Measurements from ENCODE around the gene IGFBP4. TPM values are rescaled to one million over a fixed set of nuclear protein-coding genes. Genes with fewer than 3 reads are reported as not detected.

The IGFBP4 gene
- total and polyA plus RNA-seq, 2 of the 13 experiments (the other 11 are each of a cell fraction or from before 2014, with no cell fraction given) = 4.1 to 49.0 TPM

DNA sequence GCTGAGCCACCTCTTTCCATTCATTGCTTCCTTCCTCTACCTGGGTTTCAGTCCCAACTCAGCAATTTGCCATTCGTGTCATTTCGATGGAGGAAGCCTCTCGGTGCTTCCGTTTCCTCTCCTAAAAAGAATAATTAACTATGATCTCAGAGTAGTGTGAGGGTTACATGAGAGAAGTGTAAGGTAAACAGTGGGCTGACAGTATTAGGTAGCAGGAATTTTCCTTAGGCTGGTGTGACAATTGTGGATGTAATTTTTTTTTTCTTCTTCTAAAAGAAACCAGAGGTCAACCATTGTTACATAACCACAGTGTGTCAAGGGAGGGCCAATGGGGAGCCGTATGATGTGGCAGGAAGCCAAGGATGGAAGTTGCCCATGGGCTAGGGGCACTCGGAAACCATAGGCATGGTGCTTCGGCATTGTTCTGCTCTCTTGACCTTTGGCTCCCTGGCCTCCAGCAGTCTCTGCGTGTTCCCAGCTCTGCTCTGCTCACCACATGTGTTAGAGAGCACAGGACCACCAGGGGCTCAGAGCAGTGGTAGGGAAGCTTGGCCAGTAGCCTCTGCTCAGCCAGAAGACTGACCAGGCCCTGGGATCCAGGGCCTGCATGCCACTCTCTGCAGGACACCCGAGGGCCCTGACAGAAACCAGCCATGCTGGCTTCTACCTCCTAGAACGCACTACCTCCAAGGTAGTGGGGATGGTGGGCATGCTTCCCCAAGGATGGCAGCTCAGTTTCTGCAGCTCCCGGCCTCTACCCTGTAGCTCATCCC, 23.5 kb upstream of the IGFBP4 start (continued):
- TF ChIP-seq, protein P1, sequence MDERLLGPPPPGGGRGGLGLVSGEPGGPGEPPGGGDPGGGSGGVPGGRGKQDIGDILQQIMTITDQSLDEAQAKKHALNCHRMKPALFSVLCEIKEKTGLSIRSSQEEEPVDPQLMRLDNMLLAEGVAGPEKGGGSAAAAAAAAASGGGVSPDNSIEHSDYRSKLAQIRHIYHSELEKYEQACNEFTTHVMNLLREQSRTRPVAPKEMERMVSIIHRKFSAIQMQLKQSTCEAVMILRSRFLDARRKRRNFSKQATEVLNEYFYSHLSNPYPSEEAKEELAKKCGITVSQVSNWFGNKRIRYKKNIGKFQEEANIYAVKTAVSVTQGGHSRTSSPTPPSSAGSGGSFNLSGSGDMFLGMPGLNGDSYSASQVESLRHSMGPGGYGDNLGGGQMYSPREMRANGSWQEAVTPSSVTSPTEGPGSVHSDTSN (CRISPR knock-in tag; IDR thresholded peaks at IDR 0.05) = no peak
- TF ChIP-seq, protein P2, sequence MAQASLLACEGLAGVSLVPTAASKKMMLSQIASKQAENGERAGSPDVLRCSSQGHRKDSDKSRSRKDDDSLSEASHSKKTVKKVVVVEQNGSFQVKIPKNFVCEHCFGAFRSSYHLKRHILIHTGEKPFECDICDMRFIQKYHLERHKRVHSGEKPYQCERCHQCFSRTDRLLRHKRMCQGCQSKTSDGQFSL (CRISPR knock-in tag; IDR thresholded peaks at IDR 0.05) = peak; percentile 47; the same call in 1 of the 2 replicates
- TF ChIP-seq ZNF839 (CRISPR knock-in tag; IDR thresholded peaks at IDR 0.05; ENCODE audit: borderline replicate concordance) = peak; percentile 25; the same call in 1 of the 2 replicates
- peak; percentile 44; the same call in 1 of the 2 replicates for TF ChIP-seq ELF1 (CRISPR knock-in tag; IDR thresholded peaks at IDR 0.05)
- TF ChIP-seq, protein P3, sequence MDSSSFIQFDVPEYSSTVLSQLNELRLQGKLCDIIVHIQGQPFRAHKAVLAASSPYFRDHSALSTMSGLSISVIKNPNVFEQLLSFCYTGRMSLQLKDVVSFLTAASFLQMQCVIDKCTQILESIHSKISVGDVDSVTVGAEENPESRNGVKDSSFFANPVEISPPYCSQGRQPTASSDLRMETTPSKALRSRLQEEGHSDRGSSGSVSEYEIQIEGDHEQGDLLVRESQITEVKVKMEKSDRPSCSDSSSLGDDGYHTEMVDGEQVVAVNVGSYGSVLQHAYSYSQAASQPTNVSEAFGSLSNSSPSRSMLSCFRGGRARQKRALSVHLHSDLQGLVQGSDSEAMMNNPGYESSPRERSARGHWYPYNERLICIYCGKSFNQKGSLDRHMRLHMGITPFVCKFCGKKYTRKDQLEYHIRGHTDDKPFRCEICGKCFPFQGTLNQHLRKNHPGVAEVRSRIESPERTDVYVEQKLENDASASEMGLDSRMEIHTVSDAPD (CRISPR knock-in tag; IDR thresholded peaks at IDR 0.05) = peak; percentile 96
- TF ChIP-seq ZNF205 (CRISPR knock-in tag; IDR thresholded peaks at IDR 0.05) = peak; percentile 58; the same call in 1 of the 2 replicates
- no peak for TF ChIP-seq ZNF256 (CRISPR knock-in tag; conservative IDR thresholded peaks at IDR 0.05)
- TF ChIP-seq ZNF652 (CRISPR knock-in tag; IDR thresholded peaks at IDR 0.05; ENCODE audit: borderline replicate concordance, low read depth) = 0 out of 2 replicates have a peak, but pooled peaks have one; percentile 54
- no peak for TF ChIP-seq ZNF776 (CRISPR knock-in tag; IDR thresholded peaks at IDR 0.05)
- peak; percentile 59; the same call in 1 of the 2 replicates for TF ChIP-seq KMT2A (CRISPR knock-in tag; IDR thresholded peaks at IDR 0.05)
- TF ChIP-seq YEATS4 (CRISPR knock-in tag; IDR thresholded peaks at IDR 0.05; ENCODE audit: borderline replicate concordance) = peak; percentile 56; the same call in 1 of the 2 replicates
- TF ChIP-seq ZNF547 (CRISPR knock-in tag; IDR thresholded peaks at IDR 0.05) = peak; percentile 77; the same call in 1 of the 2 replicates
- no peak for TF ChIP-seq REXO4 (CRISPR knock-in tag; IDR thresholded peaks at IDR 0.05; ENCODE audit: borderline replicate concordance)
- TF ChIP-seq ISL2 (CRISPR knock-in tag; IDR thresholded peaks at IDR 0.05) = peak; percentile 16; the same call in 1 of the 2 replicates
- no peak; the same call in 1 of the 2 replicates for TF ChIP-seq RNF2 (conservative IDR thresholded peaks at IDR 0.05; ENCODE audit: low read depth)
- TF ChIP-seq HNRNPLL (IDR thresholded peaks at IDR 0.05; ENCODE audit: low read depth, low read length, poor library complexity, severe bottlenecking) = no peak
- no peak for TF ChIP-seq MTA3 (CRISPR knock-in tag; IDR thresholded peaks at IDR 0.05)
- peak; percentile 84; the same call in 1 of the 2 replicates for TF ChIP-seq ZBTB42 (CRISPR knock-in tag; IDR thresholded peaks at IDR 0.05)
- TF ChIP-seq, protein P4, sequence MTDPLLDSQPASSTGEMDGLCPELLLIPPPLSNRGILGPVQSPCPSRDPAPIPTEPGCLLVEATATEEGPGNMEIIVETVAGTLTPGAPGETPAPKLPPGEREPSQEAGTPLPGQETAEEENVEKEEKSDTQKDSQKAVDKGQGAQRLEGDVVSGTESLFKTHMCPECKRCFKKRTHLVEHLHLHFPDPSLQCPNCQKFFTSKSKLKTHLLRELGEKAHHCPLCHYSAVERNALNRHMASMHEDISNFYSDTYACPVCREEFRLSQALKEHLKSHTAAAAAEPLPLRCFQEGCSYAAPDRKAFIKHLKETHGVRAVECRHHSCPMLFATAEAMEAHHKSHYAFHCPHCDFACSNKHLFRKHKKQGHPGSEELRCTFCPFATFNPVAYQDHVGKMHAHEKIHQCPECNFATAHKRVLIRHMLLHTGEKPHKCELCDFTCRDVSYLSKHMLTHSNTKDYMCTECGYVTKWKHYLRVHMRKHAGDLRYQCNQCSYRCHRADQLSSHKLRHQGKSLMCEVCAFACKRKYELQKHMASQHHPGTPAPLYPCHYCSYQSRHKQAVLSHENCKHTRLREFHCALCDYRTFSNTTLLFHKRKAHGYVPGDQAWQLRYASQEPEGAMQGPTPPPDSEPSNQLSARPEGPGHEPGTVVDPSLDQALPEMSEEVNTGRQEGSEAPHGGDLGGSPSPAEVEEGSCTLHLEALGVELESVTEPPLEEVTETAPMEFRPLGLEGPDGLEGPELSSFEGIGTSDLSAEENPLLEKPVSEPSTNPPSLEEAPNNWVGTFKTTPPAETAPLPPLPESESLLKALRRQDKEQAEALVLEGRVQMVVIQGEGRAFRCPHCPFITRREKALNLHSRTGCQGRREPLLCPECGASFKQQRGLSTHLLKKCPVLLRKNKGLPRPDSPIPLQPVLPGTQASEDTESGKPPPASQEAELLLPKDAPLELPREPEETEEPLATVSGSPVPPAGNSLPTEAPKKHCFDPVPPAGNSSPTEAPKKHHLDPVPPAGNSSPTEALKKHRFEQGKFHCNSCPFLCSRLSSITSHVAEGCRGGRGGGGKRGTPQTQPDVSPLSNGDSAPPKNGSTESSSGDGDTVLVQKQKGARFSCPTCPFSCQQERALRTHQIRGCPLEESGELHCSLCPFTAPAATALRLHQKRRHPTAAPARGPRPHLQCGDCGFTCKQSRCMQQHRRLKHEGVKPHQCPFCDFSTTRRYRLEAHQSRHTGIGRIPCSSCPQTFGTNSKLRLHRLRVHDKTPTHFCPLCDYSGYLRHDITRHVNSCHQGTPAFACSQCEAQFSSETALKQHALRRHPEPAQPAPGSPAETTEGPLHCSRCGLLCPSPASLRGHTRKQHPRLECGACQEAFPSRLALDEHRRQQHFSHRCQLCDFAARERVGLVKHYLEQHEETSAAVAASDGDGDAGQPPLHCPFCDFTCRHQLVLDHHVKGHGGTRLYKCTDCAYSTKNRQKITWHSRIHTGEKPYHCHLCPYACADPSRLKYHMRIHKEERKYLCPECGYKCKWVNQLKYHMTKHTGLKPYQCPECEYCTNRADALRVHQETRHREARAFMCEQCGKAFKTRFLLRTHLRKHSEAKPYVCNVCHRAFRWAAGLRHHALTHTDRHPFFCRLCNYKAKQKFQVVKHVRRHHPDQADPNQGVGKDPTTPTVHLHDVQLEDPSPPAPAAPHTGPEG (CRISPR knock-in tag; IDR thresholded peaks at IDR 0.05) = peak; percentile 61; the same call in 1 of the 2 replicates
- TF ChIP-seq ZNF572 (CRISPR knock-in tag; IDR thresholded peaks at IDR 0.05) = no peak
- TF ChIP-seq SUZ12 (IDR thresholded peaks at IDR 0.05; ENCODE audit: low read depth, low read length) = no peak

Measured in HepG2 (cell line).